GM18499 (cell line): ENCODE data around the gene LARP1.

Experiments used
- ATAC-seq: cut with Tn5 transposase; IDR thresholded peaks from one replicate; pipeline ENCODE4 v1.9.1; 2021; ENCODE audit warnings: moderate number of reproducible peaks; ENCODE audit not compliant: insufficient read depth, unreplicated experiment

LARP1 gene

GRCh38 chr5:154784856-154785255, 29.7 kb downstream of the LARP1 start:
- ATAC-seq, result no peak

GRCh38 chr5:154786414-154786813, 31.2 kb downstream of the LARP1 start:
- ATAC-seq, result no peak

- no peak for ATAC-seq
Measured at GRCh38 chr5:154788212-154788611, 33.0 kb downstream of the LARP1 start.

- no peak for ATAC-seq
Measured at GRCh38 chr5:154791535-154791934, 36.4 kb downstream of the LARP1 start.

- ATAC-seq, result no peak
Measured at GRCh38 chr5:154793599-154794524, 38.7 kb downstream of the LARP1 start.

- ATAC-seq, result no peak
Measured at GRCh38 chr5:154794525-154795234, 39.5 kb downstream of the LARP1 start.

- no peak for ATAC-seq
Measured at GRCh38 chr5:154795235-154795596, 40.0 kb downstream of the LARP1 start.

- ATAC-seq, result no peak
Measured at GRCh38 chr5:154797762-154798161, 42.6 kb downstream of the LARP1 start.

GRCh38 chr5:154800582-154800981, 45.4 kb downstream of the LARP1 start:
- ATAC-seq, result no peak

- no peak for ATAC-seq
Measured at GRCh38 chr5:154801083-154801482, 45.9 kb downstream of the LARP1 start.

- ATAC-seq, result no peak
Measured at GRCh38 chr5:154802050-154802449, 46.9 kb downstream of the LARP1 start.

- ATAC-seq, result no peak
Measured at GRCh38 chr5:154806176-154806575, 51.0 kb downstream of the LARP1 start.

- ATAC-seq, result no peak
Measured at GRCh38 chr5:154811239-154811638, 56.1 kb downstream of the LARP1 start.

GRCh38 chr5:154811653-154812465, 56.7 kb downstream of the LARP1 start:
- no peak for ATAC-seq

- no peak for ATAC-seq
Measured at GRCh38 chr5:154813158-154813557, 58.0 kb downstream of the LARP1 start.

- ATAC-seq, result no peak
Measured at GRCh38 chr5:154813736-154814135, 58.6 kb downstream of the LARP1 start.

- no peak for ATAC-seq
Measured at GRCh38 chr5:154815025-154815424, 59.8 kb downstream of the LARP1 start.

GRCh38 chr5:154815684-154816247, 60.6 kb downstream of the LARP1 start:
- ATAC-seq, result no peak

GRCh38 chr5:154816891-154817492, 61.8 kb downstream of the LARP1 start:
- no peak for ATAC-seq

GRCh38 chr5:154817815-154818214, 62.6 kb downstream of the LARP1 start:
- ATAC-seq, result no peak
